ENCODE results near the gene KRT9. TPM values are rescaled to one million over a fixed set of nuclear protein-coding genes. Genes with fewer than 3 reads are reported as not detected.

KRT9 gene
- total and polyA plus RNA-seq, 2 donors (not counting 3 experiments of a cell fraction or from before 2014, with no cell fraction given), result not detected

- no peak overlapping the region for H3K9ac ChIP-seq (replicated peaks; ENCODE audit: extremely low read depth, insufficient read depth, low read length)
- H3K9me3 ChIP-seq (replicated peaks; ENCODE audit: control insufficient read depth, insufficient read depth, low read length), result no peaks in the 10 kb centered on the region
- H2AFZ ChIP-seq (ENCODE audit: low read depth, low read length), result no peak overlapping the region
- H3K9me1 ChIP-seq (replicated peaks; ENCODE audit: control insufficient read depth, extremely low read depth, insufficient read depth, low read length), result no peaks in the 10 kb centered on the region
- peaks cover under 1% of the 10 kb centered on the region in 2 experiments for H3K27me3 ChIP-seq (ENCODE audit: control insufficient read depth in 2 of 2, insufficient read depth in 2 of 2, low read length in 2 of 2)
- BruUV-seq (replicated peaks), result no TSS peak
- H4K20me1 ChIP-seq (replicated peaks; ENCODE audit: control insufficient read depth, extremely low read depth, insufficient read depth, low read length), result no peaks in the 10 kb centered on the region
- FAIRE-seq (no peak), DNase-seq (ENCODE audit: low read depth, low spot score) (no peak)
- intact Hi-C loops (cut with micrococcal nuclease) (no loop called here), dilution Hi-C loops (cut with MboI; ENCODE audit: extremely low pct_ligation_motif_present, low sequenced_read_pairs) (no loop called here)
- peaks cover 20% of the 10 kb centered on the region for H3K4me1 ChIP-seq (ENCODE audit: control insufficient read depth, extremely low read depth, insufficient read depth, low read length)
- H3K79me2 ChIP-seq (ENCODE audit: control insufficient read depth, insufficient read depth, low read length), result no peaks in the 10 kb centered on the region
- TF ChIP-seq POLR2AphosphoS5 (IDR thresholded peaks at IDR 0.05; ENCODE audit: insufficient read depth, low read depth, low read length) (no peak), POLR2A (IDR thresholded peaks at IDR 0.05; ENCODE audit: low read depth, low read length) (no peak), MYC (IDR thresholded peaks at IDR 0.05; ENCODE audit: low read depth, low read length) (no peak), MAX (IDR thresholded peaks at IDR 0.05; ENCODE audit: insufficient read depth, insufficient read length) (no peak), FOS (IDR thresholded peaks at IDR 0.05; ENCODE audit: borderline replicate concordance, insufficient read depth, low read length) (no peak), CTCF (IDR thresholded peaks at IDR 0.05; ENCODE audit: extremely low read depth in 1 of 2, insufficient read depth in 1 of 2, low read depth in 1 of 2, low read length in 2 of 2) (no peak)
- H3K4me3 ChIP-seq (replicated peaks in 1 of 3; ENCODE audit: insufficient read depth in 1 of 3, low read depth in 1 of 3, low read length in 3 of 3), result no peak overlapping the region
- ChIA-PET POLR2A (no interaction called here), CTCF (interaction anchor here (0.7 to 9.2 kb wide), 5 partner anchors 12 to 110 kb away, joined by 3 to 369 read pairs (median 319); partner anchors contain the start of genes KRT35 and KRT36)
- no peaks in the 10 kb centered on the region for H3K36me3 ChIP-seq (ENCODE audit: control insufficient read depth in 2 of 2, extremely low read depth in 1 of 2, insufficient read depth in 2 of 2, low read length in 2 of 2)
- no peak overlapping the region for H3K4me2 ChIP-seq (ENCODE audit: insufficient read depth, low read length)
- H3K27ac ChIP-seq (ENCODE audit: insufficient read depth, low read depth, low read length), result no peak overlapping the region
Measured at GRCh38 chr17:41553176-41553575, 18.7 kb downstream of the KRT9 start.

- no peaks in the 10 kb centered on the region for H3K9me3 ChIP-seq (replicated peaks; ENCODE audit: control insufficient read depth, insufficient read depth, low read length)
- BruUV-seq (replicated peaks), result no TSS peak
- dilution Hi-C loops (cut with MboI; ENCODE audit: extremely low pct_ligation_motif_present, low sequenced_read_pairs), result no loop called here
- intact Hi-C loops (cut with micrococcal nuclease), result no loop called here
- no peak overlapping the region for H3K4me3 ChIP-seq (replicated peaks in 1 of 3; ENCODE audit: insufficient read depth in 1 of 3, low read depth in 1 of 3, low read length in 3 of 3)
- DNase-seq (ENCODE audit: low read depth, low spot score) (no peak), FAIRE-seq (no peak)
- H3K9me1 ChIP-seq (replicated peaks; ENCODE audit: control insufficient read depth, extremely low read depth, insufficient read depth, low read length), result no peaks in the 10 kb centered on the region
- H2AFZ ChIP-seq (ENCODE audit: low read depth, low read length), result no peak overlapping the region
- no peaks in the 10 kb centered on the region for H3K36me3 ChIP-seq (ENCODE audit: control insufficient read depth in 2 of 2, extremely low read depth in 1 of 2, insufficient read depth in 2 of 2, low read length in 2 of 2)
- H3K4me2 ChIP-seq (ENCODE audit: insufficient read depth, low read length), result no peak overlapping the region
- H3K27me3 ChIP-seq (ENCODE audit: control insufficient read depth in 2 of 2, insufficient read depth in 2 of 2, low read length in 2 of 2), result no peaks in the 10 kb centered on the region
- peaks cover 27% of the 10 kb centered on the region for H3K4me1 ChIP-seq (ENCODE audit: control insufficient read depth, extremely low read depth, insufficient read depth, low read length)
- H3K79me2 ChIP-seq (ENCODE audit: control insufficient read depth, insufficient read depth, low read length), result no peaks in the 10 kb centered on the region
- H4K20me1 ChIP-seq (replicated peaks; ENCODE audit: control insufficient read depth, extremely low read depth, insufficient read depth, low read length), result no peaks in the 10 kb centered on the region
- POLR2A ChIA-PET, result no interaction called here
- CTCF ChIA-PET, result interaction anchor here (0.6 to 9.2 kb wide), 5 partner anchors 9 to 110 kb away, joined by 3 to 369 read pairs (median 319); partner anchors contain the start of genes KRT19, KRT35 and KRT36
- TF ChIP-seq EZH2 (IDR thresholded peaks at IDR 0.05; ENCODE audit: borderline replicate concordance, low read depth, low read length, severe bottlenecking), result no peak
- TF ChIP-seq JUN (IDR thresholded peaks at IDR 0.05; ENCODE audit: borderline replicate concordance, insufficient read depth, insufficient read length, low read depth), result no peak
- TF ChIP-seq POLR2AphosphoS5 (IDR thresholded peaks at IDR 0.05; ENCODE audit: insufficient read depth, low read depth, low read length), result no peak
- no peak for TF ChIP-seq POLR2A (IDR thresholded peaks at IDR 0.05; ENCODE audit: low read depth, low read length)
- TF ChIP-seq MYC (IDR thresholded peaks at IDR 0.05; ENCODE audit: low read depth, low read length), result no peak
- TF ChIP-seq GATA2 (IDR thresholded peaks at IDR 0.05; ENCODE audit: insufficient read depth, insufficient read length, low read depth, low read length), result no peak
- no peak for TF ChIP-seq CTCF (IDR thresholded peaks at IDR 0.05; ENCODE audit: extremely low read depth in 1 of 2, insufficient read depth in 1 of 2, low read depth in 1 of 2, low read length in 2 of 2)
- no peak for TF ChIP-seq FOS (IDR thresholded peaks at IDR 0.05; ENCODE audit: borderline replicate concordance, insufficient read depth, low read length)
- no peak for TF ChIP-seq MAX (IDR thresholded peaks at IDR 0.05; ENCODE audit: insufficient read depth, insufficient read length)
- H3K27ac ChIP-seq (ENCODE audit: insufficient read depth, low read depth, low read length), result no peak overlapping the region
- H3K9ac ChIP-seq (replicated peaks; ENCODE audit: extremely low read depth, insufficient read depth, low read length), result no peak overlapping the region
Measured at GRCh38 chr17:41552455-41552854, 19.4 kb downstream of the KRT9 start.

All from endothelial cell of umbilical vein (primary cell).